GM12878 (cell line): Measurements from ENCODE around the gene GRIK4. TPM values are rescaled to one million over a fixed set of nuclear protein-coding genes. Genes with fewer than 3 reads are reported as not detected.

Source experiments
- ATAC-seq: fragments of 200-7000 bp; cut with Tn5 transposase; 3 replicates; pipeline ENCODE4 v1.9.1; 2020; ENCODE audit warnings: mild to moderate bottlenecking, moderate library complexity
- BruUV-seq: library from RNA; stranded (reverse); fragments of 400-500 nt; replicated peaks from 2 replicates; lab custom pipeline; 2021; lab: Mats Ljungman, UMichigan
- CTCF ChIA-PET: fragments of 300-600 bp; sonication (Branson Sonifier 250); formaldehyde crosslinking; extraction: SDS; loops from one replicate; lab custom pipeline; 2021; ENCODE audit warnings: inconsistent platforms; lab: Yijun Ruan, JAX
- POLR2A ChIA-PET: fragments of 350-600 bp; formaldehyde crosslinking; extraction: SDS; loops from one replicate; lab custom pipeline; 2021; ENCODE audit warnings: inconsistent platforms; lab: Charles Lee
- RAD21 ChIA-PET: fragments of 300-600 bp; sonication (Branson Sonifier 250); formaldehyde crosslinking; loops from one replicate; lab custom pipeline; 2023; ENCODE audit warnings: antibody characterized with exemption; ENCODE audit not compliant: unreplicated experiment; lab: Charles Lee
- SMC1A ChIA-PET: fragments of 300-600 bp; sonication (Branson Sonifier 250); formaldehyde crosslinking; loops from one replicate; lab custom pipeline; 2023; ENCODE audit not compliant: unreplicated experiment, uncharacterized antibody; lab: Charles Lee
- DNase-seq: peaks from one replicate; pipeline ENCODE4 v3.0.0-alpha.2; 2011; ENCODE audit warnings: low read depth, low spot score
- FAIRE-seq: peaks from 3 replicates; lab custom pipeline; 2011; peaks lifted over from hg19 to GRCh38; lab: Jason Lieb, UNC
- H2AFZ ChIP-seq: 2 replicates; pipeline ENCODE4 v1.6.0; 2011; ENCODE audit warnings: low read depth, low read length, control low read depth; ENCODE audit not compliant: control insufficient read depth
- H3K27ac ChIP-seq: 2 replicates; pipeline ENCODE4 v1.5.1; 2011; ENCODE audit warnings: control low read depth; ENCODE audit not compliant: control insufficient read depth, insufficient read depth
- H3K27me3 ChIP-seq, 2 experiments: replicated peaks in 1 of 2; 2 replicates each; pipeline versions ENCODE4 v1.6.0 to v1.6.1; 2011; ENCODE audit warnings: low read length in 1 of 2; ENCODE audit not compliant: control insufficient read depth in 2 of 2, insufficient read depth in 2 of 2
- H3K36me3 ChIP-seq, 2 experiments: 2 replicates each; pipeline ENCODE4 v1.5.1; 2011; ENCODE audit warnings: low read length in 1 of 2; ENCODE audit not compliant: control insufficient read depth in 2 of 2, insufficient read depth in 2 of 2
- H3K4me1 ChIP-seq: 2 replicates; pipeline ENCODE4 v1.6.1; 2011; ENCODE audit warnings: mild to moderate bottlenecking, low read length, moderate library complexity, mixed read lengths; ENCODE audit not compliant: control insufficient read depth, insufficient read depth
- H3K4me2 ChIP-seq: 2 replicates; pipeline ENCODE4 v1.6.0; 2011; ENCODE audit warnings: control low read depth; ENCODE audit not compliant: control insufficient read depth, insufficient read depth
- H3K4me3 ChIP-seq: fragments of 200-600 bp; sonication (generic); 2 replicates; pipeline ENCODE4 v1.5.1; 2016
- H3K79me2 ChIP-seq: 2 replicates; pipeline ENCODE4 v1.6.0; 2011; ENCODE audit warnings: low read length; ENCODE audit not compliant: control insufficient read depth, insufficient read depth
- H3K9ac ChIP-seq: 2 replicates; pipeline ENCODE4 v1.8.0; 2011; ENCODE audit warnings: low read length, control low read depth, mixed read lengths; ENCODE audit not compliant: control insufficient read depth, insufficient read depth
- H3K9me3 ChIP-seq: replicated peaks from 3 replicates; pipeline ENCODE4 v1.5.1; 2011; ENCODE audit warnings: mild to moderate bottlenecking, low read length; ENCODE audit not compliant: control insufficient read depth, insufficient read depth
- H4K20me1 ChIP-seq: 2 replicates; pipeline ENCODE4 v1.6.0; 2011; ENCODE audit not compliant: control insufficient read depth, insufficient read depth
- ATF7 ChIP-seq: fragments of 450-650 bp; IDR thresholded peaks from 2 replicates; pipeline ENCODE4 v1.6.1; 2016; ENCODE audit warnings: low read depth, mild to moderate bottlenecking
- CBFB ChIP-seq: IDR thresholded peaks from 2 replicates; pipeline ENCODE4 v1.6.1; 2016; ENCODE audit warnings: antibody characterized with exemption, low read depth
- EZH2 ChIP-seq: IDR thresholded peaks from 2 replicates; pipeline ENCODE4 v1.6.1; 2012; ENCODE audit warnings: low read depth, mild to moderate bottlenecking, control low read depth, inconsistent platforms, low read length, borderline replicate concordance; ENCODE audit not compliant: control insufficient read depth
- HSF1 ChIP-seq: fragments of 150-350 bp; IDR thresholded peaks from 2 replicates; pipeline ENCODE4 v1.6.1; 2014; ENCODE audit warnings: mild to moderate bottlenecking, low read depth, low read length
- IRF5 ChIP-seq: fragments of 450-650 bp; IDR thresholded peaks from 2 replicates; pipeline ENCODE4 v1.6.1; 2017; ENCODE audit warnings: borderline replicate concordance
- MTA3 ChIP-seq: IDR thresholded peaks from 2 replicates; pipeline ENCODE4 v1.6.1; 2012; ENCODE audit warnings: low read length, inconsistent platforms, borderline replicate concordance
- NFIC ChIP-seq: IDR thresholded peaks from 2 replicates; pipeline ENCODE4 v1.6.1; 2012; ENCODE audit warnings: low read depth, mild to moderate bottlenecking, inconsistent platforms, low read length, moderate library complexity
- NFYB ChIP-seq: IDR thresholded peaks from 2 replicates; pipeline ENCODE4 v1.6.1; 2011; ENCODE audit warnings: low read depth, mild to moderate bottlenecking, low read length, improper control_type of control experiment, moderate library complexity; ENCODE audit not compliant: insufficient read depth
- PAX5 ChIP-seq: IDR thresholded peaks from 2 replicates; pipeline ENCODE4 v1.6.1; 2011; ENCODE audit warnings: low read depth, low read length, borderline replicate concordance
- PKNOX1 ChIP-seq: fragments of 450-650 bp; IDR thresholded peaks from 2 replicates; pipeline ENCODE4 v1.6.1; 2016; ENCODE audit warnings: mild to moderate bottlenecking
- POLR2AphosphoS2 ChIP-seq: IDR thresholded peaks from 2 replicates; pipeline ENCODE4 v1.6.1; 2011; ENCODE audit warnings: low read depth, mild to moderate bottlenecking, low read length, improper control_type of control experiment, moderate library complexity
- SMAD1 ChIP-seq: fragments of 450-650 bp; IDR thresholded peaks from 2 replicates; pipeline ENCODE4 v1.6.1; 2018; ENCODE audit warnings: mild to moderate bottlenecking, low read depth; ENCODE audit not compliant: partially characterized antibody
- YY1 ChIP-seq: IDR thresholded peaks from 2 replicates; pipeline ENCODE4 v1.6.1; 2011; ENCODE audit warnings: low read depth, mild to moderate bottlenecking, low read length
- ZBTB33 ChIP-seq: fragments of 450-650 bp; IDR thresholded peaks from 2 replicates; pipeline ENCODE4 v1.6.1; 2017; ENCODE audit warnings: mild to moderate bottlenecking
- WGBS: methylation state at CpG from one replicate; pipeline ENCODE4 v1.1.6; 2016; ENCODE audit warnings: low lambda C conversion rate; ENCODE audit not compliant: insufficient replicate concordance, insufficient coverage; ENCODE audit errors: missing lambda C conversion rate; 5-methylcytosine and 5-hydroxymethylcytosine counted together
- in situ Hi-C: fragments of 300-500 bp; cut with MboI; formaldehyde crosslinking; loops from 9 replicates; pipeline ENCODE4 v1.14.3; 2018; ENCODE audit warnings: mixed read lengths
- intact Hi-C: fragments of 100-400 bp; cut with micrococcal nuclease; formaldehyde crosslinking; loops from one replicate; pipeline ENCODE4 v1.14.2; 2022; ENCODE audit not compliant: unreplicated experiment
- polyA plus RNA-seq, 11 experiments: library from polyadenylated mRNA; depleted of rRNA in 4 of 11; unstranded in 6 of 11; stranded (reverse) in 5 of 11; fragments of >200 nt; fragmentation: Nextera tagmentation in 4 of 11; fragmentation: Illumina TruSeq in 1 of 11; extraction: Ambion mirVana in 4 of 11; extraction: Trizol in 1 of 11; gene quantifications; 1 replicate in 1 of 11; 2 replicates in 10 of 11; pipeline versions ENCODE4 v1.2.1 to v1.2.3, GENCODE V29; 2011 to 2016; ENCODE audit warnings: inconsistent platforms in 2 of 11, missing spikeins in 2 of 11, low read depth in 1 of 11
- total RNA-seq, 4 experiments: library from RNA; depleted of rRNA in 3 of 4; stranded (reverse); fragments of >200 nt in 3 of 4; fragmentation: Illumina TruSeq in 1 of 4; extraction: Trizol in 1 of 4; gene quantifications; 2 replicates each; pipeline versions ENCODE4 v1.2.1 to v1.2.3, GENCODE V29; 2013 to 2021

The GRIK4 gene
- total and polyA plus RNA-seq, 10 of the 15 experiments (the other 5 are each of a cell fraction or from before 2014, with no cell fraction given) = 0.33 to 3.6 (median 0.72) TPM

GRCh38 chr11:120514541-120515121, 3.1 kb downstream of the GRIK4 start:
- POLR2A ChIA-PET = no interaction called here

More at GRCh38 chr11:120514541-120515121, 3.1 kb downstream of the GRIK4 start:
- H3K4me3 ChIP-seq = no peak overlapping the region
- in situ Hi-C loops (loop anchor here (10.0 kb wide), 1 partner anchor 170 kb away; no protein-coding TSS in a partner anchor), intact Hi-C loops (loop anchor here (5.0 kb wide), 1 partner anchor 598 kb away; no protein-coding TSS in a partner anchor)
- no peaks in the 10 kb centered on the region; a peak in 1 of 4 replicates for H3K36me3 ChIP-seq
- WGBS = 32% methylated on average over 13 of the region's 14 CpGs
- no peak overlapping the region for H3K4me2 ChIP-seq
- TF ChIP-seq PAX5 (no peak), ATF7 (no peak), IRF5 (no peak), EZH2 (no peak), MTA3 (no peak), HSF1 (no peak), NFIC (no peak), PKNOX1 (no peak), YY1 (no peak), SMAD1 (no peak), CBFB (no peak), POLR2AphosphoS2 (no peak), ZBTB33 (no peak), NFYB (no peak)
- ATAC-seq = no peak
- H2AFZ ChIP-seq = no peak overlapping the region
- no peaks in the 10 kb centered on the region for H3K9me3 ChIP-seq
- DNase-seq = no peak
- ChIA-PET CTCF (interaction anchor here (0.6 to 1.4 kb wide), 3 partner anchors 115 to 287 kb away, joined by 3 to 7 read pairs (median 4); no protein-coding TSS in a partner anchor), SMC1A (interaction anchor here (1.3 to 5.1 kb wide), 2 partner anchors 46 to 171 kb away, joined by 3 to 32 read pairs; no protein-coding TSS in a partner anchor), RAD21 (interaction anchor here (5.0 kb wide), 1 partner anchor 171 kb away, joined by 64 read pairs; no protein-coding TSS in a partner anchor)
- no peaks in the 10 kb centered on the region for H3K79me2 ChIP-seq
- H3K27me3 ChIP-seq = no peaks in the 10 kb centered on the region
- BruUV-seq = no TSS peak
- H3K9ac ChIP-seq = no peak overlapping the region
- H3K4me1 ChIP-seq = no peaks in the 10 kb centered on the region; the same call in 1 of the 2 replicates
- FAIRE-seq = no peak
- H3K27ac ChIP-seq = no peak overlapping the region
- no peaks in the 10 kb centered on the region; the same call in 1 of the 2 replicates for H4K20me1 ChIP-seq
